Effector CD4-positive, alpha-beta T cell (primary cell): Measurements from ENCODE around the gene IQUB.
"Not testable (repeated sequence)": the region's sequence is repeated elsewhere in the genome, so short reads cannot be mapped to it uniquely, and the experiment has no call there.

ENCODE experiments used
- DNase-seq: peaks from one replicate; pipeline ENCODE4 v3.0.0-alpha.2; 2020

IQUB gene

GRCh38 chr7:123485187-123485586 lies 49.2 kb downstream of the IQUB start:
- DNase-seq = no peak

DNA sequence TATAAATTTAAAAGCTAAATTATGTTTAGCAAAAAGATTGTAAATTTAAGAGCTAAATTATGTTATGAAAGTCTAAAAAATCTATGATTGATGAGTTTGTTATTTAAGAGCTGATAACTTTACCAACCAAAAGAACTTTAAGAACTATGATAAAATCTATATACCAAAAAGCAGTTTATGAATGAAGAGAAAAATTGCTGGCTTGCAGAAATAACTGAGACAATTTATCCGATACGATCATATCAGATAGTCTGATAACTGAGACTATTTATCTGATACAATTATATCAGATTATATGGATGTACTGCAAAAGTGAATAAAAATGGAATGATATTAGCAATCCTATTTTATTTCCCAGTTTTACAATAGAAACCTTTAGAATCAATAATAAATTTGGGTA lies 50.2 kb downstream of the IQUB start:
- no peak for DNase-seq

GRCh38 chr7:123480107-123480506 lies 54.3 kb downstream of the IQUB start:
- no peak for DNase-seq

DNA sequence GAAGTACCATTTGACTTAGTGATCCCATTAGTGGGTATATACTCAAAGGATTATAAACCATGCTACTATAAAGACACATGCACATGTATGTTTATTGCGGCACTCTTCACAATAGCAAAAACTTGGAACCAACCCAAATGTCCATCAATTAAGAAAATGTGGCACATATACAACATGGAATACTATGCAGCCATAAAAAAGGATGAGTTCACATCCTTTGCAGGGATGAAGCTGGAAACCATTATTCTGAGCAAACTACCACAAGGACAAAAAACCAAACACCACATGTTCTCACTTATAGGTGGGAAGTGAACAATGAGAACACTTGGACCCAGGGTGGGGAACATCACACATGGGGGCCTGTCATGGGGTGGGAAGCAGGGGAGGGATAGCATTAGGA lies 56.3 kb downstream of the IQUB start:
- DNase-seq = not testable (repeated sequence)

DNA sequence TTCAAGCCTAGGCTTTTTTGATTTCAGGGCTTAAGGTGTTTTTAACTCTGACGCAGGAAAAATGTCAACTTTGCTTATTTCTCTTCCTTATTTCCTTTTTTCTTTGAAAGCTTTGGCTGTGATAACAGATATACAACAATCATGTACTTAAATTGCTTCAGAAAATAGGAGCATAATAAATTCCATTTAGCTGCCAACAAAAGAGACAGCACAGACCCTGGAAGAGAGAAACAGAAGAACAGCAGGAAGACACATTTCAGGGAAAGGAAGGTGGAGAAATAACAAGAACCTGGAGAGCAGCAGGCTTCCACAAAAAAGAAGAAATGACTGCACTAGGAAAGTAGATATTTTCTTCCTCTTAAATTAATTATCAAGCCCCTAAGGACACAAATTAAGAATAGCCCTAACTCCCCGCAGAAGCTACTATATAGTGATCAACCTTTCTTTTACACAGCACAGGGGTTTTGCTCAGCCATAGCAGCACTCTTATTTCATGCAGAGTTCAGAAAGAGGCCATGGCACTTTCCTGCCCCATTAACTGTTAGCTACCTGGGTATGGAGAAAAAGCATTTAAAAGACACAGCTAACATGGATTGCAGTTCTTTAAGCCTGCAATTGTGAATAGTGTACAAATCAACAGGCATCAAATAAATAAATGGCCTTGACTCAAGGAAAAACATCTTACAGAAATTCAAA lies 61.5 kb downstream of the IQUB start:
- DNase-seq = no peak

- DNase-seq = no peak
These were observed 62.1 kb downstream of the IQUB start for GRCh38 chr7:123472327-123472726.

DNA sequence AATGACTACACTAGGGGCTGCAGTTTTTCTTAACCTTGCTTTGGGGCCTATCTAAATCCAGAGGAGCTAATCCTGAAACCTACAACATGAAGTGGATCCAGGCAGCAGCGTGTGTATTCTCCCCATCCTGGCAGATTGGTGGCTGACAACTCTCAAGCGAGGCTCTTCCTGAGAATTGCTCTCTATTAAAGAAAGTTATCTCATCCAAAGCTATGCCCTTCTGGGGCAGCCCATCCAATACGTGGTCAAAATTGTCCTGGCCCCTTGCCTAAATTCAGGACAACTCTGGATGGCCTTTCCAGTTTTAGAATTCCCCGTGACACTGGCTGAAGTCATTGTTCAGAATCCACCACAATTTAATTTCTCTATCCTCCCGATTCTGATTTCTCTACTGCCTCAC lies 66.1 kb downstream of the IQUB start:
- no peak for DNase-seq

GRCh38 chr7:123463890-123464289 lies 70.5 kb downstream of the IQUB start:
- DNase-seq = no peak

GRCh38 chr7:123460616-123461015 lies 73.8 kb downstream of the IQUB start:
- no peak for DNase-seq

GRCh38 chr7:123455965-123456470 lies 78.4 kb downstream of the IQUB start:
- DNase-seq = no peak

GRCh38 chr7:123440101-123440548 lies 94.3 kb downstream of the IQUB start:
- no peak for DNase-seq

DNA sequence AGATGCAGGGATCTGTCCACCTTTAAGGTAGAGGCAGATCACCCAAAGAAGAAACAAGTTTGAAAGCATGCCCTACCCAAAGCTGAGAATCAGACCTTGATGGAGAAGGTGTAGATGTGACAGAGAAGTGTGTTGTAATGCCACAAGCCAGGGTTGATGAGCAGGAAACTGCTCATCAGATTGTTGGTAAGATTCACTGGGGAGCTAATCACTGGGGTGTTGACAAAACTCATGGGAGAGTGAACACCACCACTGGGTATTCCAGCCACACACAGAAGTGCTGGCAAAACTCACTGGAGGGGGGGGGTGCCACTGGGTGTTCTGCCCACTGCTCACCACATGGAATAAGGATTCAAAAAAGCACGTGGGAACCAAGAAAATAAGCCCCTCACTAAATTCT lies 95.2 kb downstream of the IQUB start:
- DNase-seq = no peak

GRCh38 chr7:123437447-123437995 lies 96.9 kb downstream of the IQUB start:
- DNase-seq = no peak

GRCh38 chr7:123435080-123435700 lies 99.2 kb downstream of the IQUB start:
- no peak for DNase-seq

GRCh38 chr7:123433665-123434064 lies 100.7 kb downstream of the IQUB start:
- DNase-seq = no peak

DNA sequence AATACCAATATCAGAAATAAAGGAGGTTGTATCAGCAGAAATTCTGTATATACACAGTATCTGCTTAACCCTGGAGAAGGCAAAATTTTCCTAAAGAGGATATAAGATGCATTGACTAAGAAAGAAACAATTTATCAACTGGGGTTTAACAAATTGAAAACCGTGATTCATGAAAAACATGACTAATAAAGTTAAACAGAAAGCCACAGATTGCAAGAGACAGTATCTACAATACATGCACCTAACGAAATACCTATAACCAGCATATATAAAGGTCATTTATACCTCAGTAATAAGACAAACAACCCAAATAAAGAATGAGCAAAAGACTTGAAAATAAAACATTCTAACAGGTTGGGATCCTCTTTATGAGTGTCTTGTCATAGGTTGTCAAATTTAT lies 101.8 kb downstream of the IQUB start:
- no peak for DNase-seq

- DNase-seq = no peak
These were observed 103.2 kb downstream of the IQUB start for GRCh38 chr7:123431075-123431614.

- DNase-seq = no peak
These were observed 109.1 kb downstream of the IQUB start for GRCh38 chr7:123425246-123425645.

DNA sequence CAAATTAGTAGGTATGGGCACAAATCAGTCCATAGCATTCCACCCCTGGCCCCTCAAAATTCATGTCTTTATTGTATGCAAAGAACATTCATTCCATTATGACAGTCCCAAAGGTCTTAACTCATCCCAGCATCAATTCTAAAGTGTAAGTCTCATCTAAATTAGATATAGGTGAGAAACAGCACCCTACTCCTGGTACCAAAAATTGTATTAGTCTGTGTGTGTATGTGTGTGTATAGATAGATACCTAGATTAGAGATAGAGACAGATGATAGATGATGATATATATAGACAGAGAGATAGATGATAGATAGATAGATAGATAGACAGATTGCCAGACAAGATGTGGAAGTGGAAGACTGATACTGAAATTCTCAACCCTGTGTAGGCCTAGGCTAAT lies 109.9 kb downstream of the IQUB start:
- no peak for DNase-seq

GRCh38 chr7:123423622-123424021 lies 110.8 kb downstream of the IQUB start:
- no peak for DNase-seq

- no peak for DNase-seq
These were observed 116.8 kb downstream of the IQUB start for GRCh38 chr7:123417580-123417979.

DNA sequence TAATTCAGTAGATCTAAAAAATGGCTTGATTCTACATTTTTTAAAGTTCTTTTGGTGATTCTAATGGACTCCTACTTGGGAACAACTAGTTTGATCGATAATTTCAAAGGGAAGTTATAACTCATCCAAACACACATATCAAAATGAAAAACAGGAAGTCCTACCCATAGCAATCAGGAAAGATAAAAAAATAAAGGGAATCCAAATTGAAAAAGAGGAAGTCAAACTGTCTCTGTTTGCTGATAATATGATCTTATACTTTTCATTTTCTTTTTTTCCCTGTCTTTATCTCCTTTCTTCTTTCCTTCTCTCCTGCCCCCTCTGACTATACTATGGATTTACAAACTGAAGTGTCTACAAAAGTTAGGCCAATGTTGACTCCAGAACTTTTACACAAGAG lies 118.8 kb downstream of the IQUB start:
- DNase-seq = no peak

GRCh38 chr7:123410273-123410904 lies 124.0 kb downstream of the IQUB start:
- DNase-seq = no peak
